H1 (cell line): ENCODE measurements around the gene PREB. TPM values are rescaled to one million over a fixed set of nuclear protein-coding genes. Genes with fewer than 3 reads are reported as not detected.

Source experiments
- CTCF ChIA-PET: fragments of 300-600 bp; sonication (Branson Sonifier 250); formaldehyde crosslinking; loops from one replicate; lab custom pipeline; 2021; ENCODE audit not compliant: partially characterized antibody; lab: Charles Lee
- POLR2A ChIA-PET: fragments of 300-600 bp; sonication (Branson Sonifier 250); formaldehyde crosslinking; loops from one replicate; lab custom pipeline; 2021; ENCODE audit warnings: inconsistent platforms; ENCODE audit not compliant: partially characterized antibody; lab: Charles Lee
- DNase-seq, 2 experiments: peaks; one replicate each; pipeline versions ENCODE4 v3.0.0 to v3.0.0-alpha.2; 2010 to 2022; ENCODE audit warnings: low spot score in 2 of 2, low read depth in 1 of 2, mixed read lengths in 1 of 2
- FAIRE-seq: peaks from 2 replicates; lab custom pipeline; 2011; peaks lifted over from hg19 to GRCh38; lab: Jason Lieb, UNC
- H2AFZ ChIP-seq: 2 replicates; pipeline ENCODE4 v1.8.1; 2012; ENCODE audit warnings: low read length, inconsistent platforms
- H2AK5ac ChIP-seq: 2 replicates; pipeline ENCODE4 v1.6.1; 2013; ENCODE audit warnings: low read depth, low read length
- H2BK120ac ChIP-seq: replicated peaks from 2 replicates; pipeline ENCODE3; 2013; ENCODE audit warnings: low read depth, low read length, inconsistent platforms
- H2BK12ac ChIP-seq: 2 replicates; pipeline ENCODE4 v1.6.1; 2013; ENCODE audit warnings: low read depth, low read length
- H2BK15ac ChIP-seq: 2 replicates; pipeline ENCODE4 v1.6.1; 2013; ENCODE audit warnings: low read length
- H2BK20ac ChIP-seq: 2 replicates; pipeline ENCODE4 v1.6.1; 2013; ENCODE audit warnings: low read length
- H2BK5ac ChIP-seq: 2 replicates; pipeline ENCODE4 v1.6.1; 2013; ENCODE audit warnings: low read depth, low read length
- H3K14ac ChIP-seq: 2 replicates; pipeline ENCODE4 v1.6.1; 2013; ENCODE audit warnings: inconsistent platforms; ENCODE audit not compliant: insufficient read length
- H3K18ac ChIP-seq: 2 replicates; pipeline ENCODE4 v1.6.1; 2013; ENCODE audit warnings: low read length; ENCODE audit errors: extremely low read depth
- H3K23ac ChIP-seq: 2 replicates; pipeline ENCODE4 v1.6.1; 2013; ENCODE audit warnings: inconsistent platforms; ENCODE audit not compliant: insufficient read length
- H3K23me2 ChIP-seq: 2 replicates; pipeline ENCODE4 v1.6.1; 2013; ENCODE audit warnings: low read depth, low read length
- H3K27ac ChIP-seq: 2 replicates; pipeline ENCODE4 v1.6.1; 2011; ENCODE audit warnings: low read depth, low read length, inconsistent platforms
- H3K27me3 ChIP-seq, 4 experiments: replicated peaks in 1 of 4; 1 replicate in 1 of 4; 2 replicates in 3 of 4; pipeline versions ENCODE4 v1.6.1 to v1.8.1; 2011 to 2013; ENCODE audit warnings: low read length in 3 of 4, mild to moderate bottlenecking in 3 of 4, inconsistent platforms in 2 of 4, mixed read lengths in 2 of 4, moderate library complexity in 1 of 4; ENCODE audit not compliant: control insufficient read depth in 3 of 4, insufficient read depth in 3 of 4; ENCODE audit errors: extremely low read depth in 1 of 4
- H3K36me3 ChIP-seq, 4 experiments: 2 replicates each; pipeline versions ENCODE4 v1.6.1 to v1.8.1; 2011 to 2013; ENCODE audit warnings: mild to moderate bottlenecking in 4 of 4, low read length in 3 of 4, moderate library complexity in 2 of 4, control low read depth in 1 of 4, inconsistent platforms in 1 of 4; ENCODE audit not compliant: insufficient read depth in 4 of 4, control insufficient read depth in 2 of 4
- H3K4ac ChIP-seq: replicated peaks from 2 replicates; pipeline ENCODE3; 2013; ENCODE audit warnings: low read length, low read depth, mixed read lengths, inconsistent platforms; ENCODE audit not compliant: insufficient read length
- H3K4me1 ChIP-seq, 4 experiments: replicated peaks in 1 of 4; 1 replicate in 1 of 4; 2 replicates in 3 of 4; pipeline versions ENCODE4 v1.6.1 to v1.8.1; 2011 to 2013; ENCODE audit warnings: low read length in 3 of 4, inconsistent platforms in 2 of 4, mixed read lengths in 1 of 4; ENCODE audit not compliant: insufficient read depth in 4 of 4, control insufficient read depth in 3 of 4
- H3K4me2 ChIP-seq, 2 experiments: 2 replicates each; pipeline versions ENCODE4 v1.6.1 to v1.8.1; 2011 to 2013; ENCODE audit warnings: low read depth in 2 of 2, low read length in 2 of 2, control low read depth in 1 of 2, inconsistent platforms in 1 of 2, mild to moderate bottlenecking in 1 of 2; ENCODE audit not compliant: insufficient read depth in 1 of 2
- H3K4me3 ChIP-seq, 4 experiments: fragments of 200-600, 300-600 bp in 1 of 4; sonication (generic), shearing (Covaris generic), sonication (Bioruptor Twin) in 1 of 4; 2 replicates each; pipeline versions ENCODE4 v1.5.1 to v1.8.1; 2011 to 2016; ENCODE audit warnings: low read length in 4 of 4, low read depth in 3 of 4, control low read depth in 2 of 4, inconsistent platforms in 2 of 4, mild to moderate bottlenecking in 2 of 4, mixed read lengths in 1 of 4, moderate library complexity in 1 of 4; ENCODE audit not compliant: insufficient read depth in 2 of 4; ENCODE audit errors: extremely low read depth in 1 of 4
- H3K56ac ChIP-seq: replicated peaks from 2 replicates; pipeline ENCODE3; 2013; ENCODE audit warnings: low read depth, mild to moderate bottlenecking, mixed read lengths, low read length, inconsistent platforms; ENCODE audit not compliant: insufficient read length
- H3K79me1 ChIP-seq: 2 replicates; pipeline ENCODE4 v1.6.1; 2013; ENCODE audit warnings: low read depth, low read length, control low read depth
- H3K79me2 ChIP-seq, 2 experiments: 2 replicates each; pipeline versions ENCODE4 v1.6.1 to v1.8.1; 2012 to 2013; ENCODE audit warnings: low read length in 2 of 2, mild to moderate bottlenecking in 2 of 2, inconsistent platforms in 1 of 2; ENCODE audit not compliant: insufficient read depth in 2 of 2, control insufficient read depth in 1 of 2
- H3K9ac ChIP-seq, 4 experiments: replicated peaks in 1 of 4; 1 replicate in 1 of 4; 2 replicates in 3 of 4; pipeline versions ENCODE4 v1.6.1 to v1.8.1; 2011 to 2013; ENCODE audit warnings: low read depth in 3 of 4, low read length in 3 of 4, control low read depth in 2 of 4, mild to moderate bottlenecking in 2 of 4, moderate library complexity in 2 of 4, inconsistent platforms in 1 of 4; ENCODE audit errors: extremely low read depth in 1 of 4
- H3K9me3 ChIP-seq, 2 experiments: 2 replicates each; pipeline versions ENCODE4 v1.6.1 to v1.8.1; 2012 to 2013; ENCODE audit warnings: mild to moderate bottlenecking in 2 of 2, moderate library complexity in 2 of 2, control low read depth in 1 of 2, inconsistent platforms in 1 of 2, low read depth in 1 of 2, low read length in 1 of 2, mixed read lengths in 1 of 2; ENCODE audit not compliant: insufficient read depth in 2 of 2
- H4K20me1 ChIP-seq, 2 experiments: replicated peaks in 1 of 2; 2 replicates each; pipeline versions ENCODE3 to v1.8.1; 2011 to 2013; ENCODE audit warnings: inconsistent platforms in 2 of 2, low read length in 2 of 2, mild to moderate bottlenecking in 1 of 2; ENCODE audit not compliant: insufficient read depth in 2 of 2, control insufficient read depth in 1 of 2
- H4K5ac ChIP-seq: 2 replicates; pipeline ENCODE4 v1.6.1; 2013; ENCODE audit warnings: low read length, low read depth, mixed read lengths, inconsistent platforms; ENCODE audit not compliant: insufficient read length
- H4K8ac ChIP-seq: 2 replicates; pipeline ENCODE4 v1.8.0; 2013; ENCODE audit warnings: mild to moderate bottlenecking, moderate library complexity, low read length, inconsistent platforms; ENCODE audit not compliant: insufficient read depth; ENCODE audit errors: extremely low read depth
- H4K91ac ChIP-seq: replicated peaks from 2 replicates; pipeline ENCODE3; 2013; ENCODE audit warnings: low read length, mixed read lengths, inconsistent platforms; ENCODE audit not compliant: insufficient read length
- ASH2L ChIP-seq: fragments of 200-600, 300-600 bp; sonication (generic); IDR thresholded peaks from one replicate; pipeline ENCODE4 v1.7.1; 2017; ENCODE audit warnings: low read length
- ATF2 ChIP-seq: IDR thresholded peaks from 2 replicates; pipeline ENCODE4 v1.6.1; 2012; ENCODE audit warnings: low read length, inconsistent platforms
- CBX8 ChIP-seq: fragments of 300-800, 300-1000 bp; sonication (generic); IDR thresholded peaks from 2 replicates; pipeline ENCODE4 v1.7.1; 2016; ENCODE audit warnings: low read depth, low read length, borderline replicate concordance
- CHD1 ChIP-seq: IDR thresholded peaks from 2 replicates; pipeline ENCODE4 v1.6.1; 2012; ENCODE audit warnings: low read depth, low read length, improper control_type of control experiment
- CTBP2 ChIP-seq: IDR thresholded peaks from 2 replicates; pipeline ENCODE4 v1.7.0; 2011; ENCODE audit warnings: borderline replicate concordance, mild to moderate bottlenecking, moderate library complexity, mixed read lengths, low read length; ENCODE audit not compliant: insufficient read depth, insufficient read length
- GTF2F1 ChIP-seq: IDR thresholded peaks from 2 replicates; pipeline ENCODE4 v1.6.1; 2012; ENCODE audit warnings: low read depth, low read length, improper control_type of control experiment, borderline replicate concordance
- JUND ChIP-seq: IDR thresholded peaks from 2 replicates; pipeline ENCODE4 v1.6.1; 2011; ENCODE audit warnings: mild to moderate bottlenecking, improper control_type of control experiment, low read length
- KDM1A ChIP-seq: fragments of 200-600, 300-600 bp; sonication (generic); IDR thresholded peaks from 2 replicates; pipeline ENCODE4 v1.7.1; 2016; ENCODE audit warnings: mild to moderate bottlenecking, low read length, borderline replicate concordance
- NRF1 ChIP-seq: IDR thresholded peaks from 2 replicates; pipeline ENCODE4 v1.6.1; 2011; ENCODE audit warnings: mild to moderate bottlenecking, low read depth, low read length, improper control_type of control experiment
- RBBP5 ChIP-seq: IDR thresholded peaks from 2 replicates; pipeline ENCODE4 v1.7.1; 2012; ENCODE audit warnings: low read depth, mild to moderate bottlenecking, inconsistent platforms, low read length, moderate library complexity, borderline replicate concordance
- TCF12 ChIP-seq: IDR thresholded peaks from 2 replicates; pipeline ENCODE4 v1.6.1; 2011; ENCODE audit warnings: low read depth, mild to moderate bottlenecking, low read length
- USF2 ChIP-seq: IDR thresholded peaks from 2 replicates; pipeline ENCODE4 v1.6.1; 2011; ENCODE audit warnings: low read length, improper control_type of control experiment
- WGBS, 2 experiments: shearing (Covaris generic) in 1 of 2; methylation state at CpG; one replicate each; pipeline versions ENCODE4 v1.1.6 to v1.1.7; 2013 to 2015; ENCODE audit warnings: low lambda C conversion rate in 2 of 2, mixed read lengths in 2 of 2, inconsistent platforms in 1 of 2, low coverage in 1 of 2, missing lambda C conversion rate in 1 of 2; ENCODE audit not compliant: insufficient replicate concordance in 2 of 2, insufficient coverage in 1 of 2, insufficient read length in 1 of 2; ENCODE audit errors: extremely low coverage in 1 of 2, missing lambda C conversion rate in 1 of 2; 5-methylcytosine and 5-hydroxymethylcytosine counted together
- polyA plus RNA-seq, 7 experiments: library from polyadenylated mRNA; depleted of rRNA in 3 of 7; stranded (reverse) in 5 of 7; unstranded in 2 of 7; fragments of >200 nt in 5 of 7; fragments of 200-250 nt in 2 of 7; gene quantifications; 1 replicate in 5 of 7; 2 replicates in 1 of 7; 4 replicates in 1 of 7; pipeline versions ENCODE4 v1.2.1 to v1.2.3, GENCODE V29; 2011 to 2013; ENCODE audit warnings: missing spikeins in 2 of 7, mixed read lengths in 2 of 7
- total RNA-seq: library from RNA; stranded (reverse); fragmentation: NEBNext Ultra II Directional; extraction: Animal tissue kit (Norgen Biotek cat#: 25700); gene quantifications from 2 replicates; pipeline ENCODE4 v1.2.1, GENCODE V29; 2021

The PREB gene
- total and polyA plus RNA-seq, 2 of the 8 experiments (the other 6 are each of a cell fraction or from before 2014, with no cell fraction given): 54.1 to 72.2 TPM

- Histone ChIP-seq H3K36me3 (no peaks in the 10 kb centered on the region), H2AK5ac (no peak overlapping the region), H2BK15ac (no peak overlapping the region), H3K23ac (no peak overlapping the region), H3K14ac (no peak overlapping the region), H3K9me3 (no peaks in the 10 kb centered on the region), H3K18ac (no peak overlapping the region), H2BK5ac (no peak overlapping the region), H4K8ac (no peak overlapping the region), H4K5ac (no peak overlapping the region), H3K4ac (no peak overlapping the region), H3K27ac (no peak overlapping the region), H3K27me3 (no peaks in the 10 kb centered on the region), H3K79me1 (no peaks in the 10 kb centered on the region), H4K20me1 (no peaks in the 10 kb centered on the region), H3K4me3 (no peak overlapping the region), H3K4me2 (no peak overlapping the region), H4K91ac (no peak overlapping the region), H3K4me1 (no peaks in the 10 kb centered on the region; a peak in 1 of 7 replicates), H2BK120ac (no peak overlapping the region), H3K56ac (no peak overlapping the region), H2BK12ac (no peak overlapping the region), H3K79me2 (no peaks in the 10 kb centered on the region), H2BK20ac (no peak overlapping the region), H2AFZ (no peak overlapping the region), H3K9ac (no peak overlapping the region), H3K23me2 (no peaks in the 10 kb centered on the region)
- FAIRE-seq (no peak), DNase-seq (no peak)
- ChIA-PET CTCF (interaction anchor here (3.9 to 4.6 kb wide), 2 partner anchors 11 to 32 kb away, joined by 15 to 36 read pairs; no protein-coding TSS in a partner anchor), POLR2A (interaction anchor here (1.4 to 1.8 kb wide), 2 partner anchors 26 to 79 kb away, joined by 3 to 6 read pairs; partner anchors contain the start of gene PREB)
- 87% methylated on average over 9 of the region's 9 CpGs; no CpG with 5 or more reads in 1 of the 2 experiments for WGBS, 2 experiments
- no peak for TF ChIP-seq CTBP2
- no peak for TF ChIP-seq USF2
- TF ChIP-seq KDM1A: no peak
- TF ChIP-seq NRF1: no peak
- TF ChIP-seq CHD1: no peak
- TF ChIP-seq RBBP5: no peak
- no peak for TF ChIP-seq CBX8
- no peak for TF ChIP-seq TCF12
- no peak for TF ChIP-seq GTF2F1
- TF ChIP-seq ASH2L: no peak
- TF ChIP-seq JUND: no peak
- no peak for TF ChIP-seq ATF2
Measured at GRCh38 chr2:27160191-27160590, 25.8 kb upstream of the PREB start.
